ENCODE results near the gene PLD2.
"Not testable (repeated sequence)": the region's sequence is repeated elsewhere in the genome, so short reads cannot be mapped to it uniquely, and the experiment has no call there.

The PLD2 gene

GRCh38 chr17:4837471-4838308 lies 30.7 kb downstream of the PLD2 start:
- no peak for FAIRE-seq

- no peak for FAIRE-seq
Observed at GRCh38 chr17:4838309-4838785, 31.4 kb downstream of the PLD2 start.

DNA sequence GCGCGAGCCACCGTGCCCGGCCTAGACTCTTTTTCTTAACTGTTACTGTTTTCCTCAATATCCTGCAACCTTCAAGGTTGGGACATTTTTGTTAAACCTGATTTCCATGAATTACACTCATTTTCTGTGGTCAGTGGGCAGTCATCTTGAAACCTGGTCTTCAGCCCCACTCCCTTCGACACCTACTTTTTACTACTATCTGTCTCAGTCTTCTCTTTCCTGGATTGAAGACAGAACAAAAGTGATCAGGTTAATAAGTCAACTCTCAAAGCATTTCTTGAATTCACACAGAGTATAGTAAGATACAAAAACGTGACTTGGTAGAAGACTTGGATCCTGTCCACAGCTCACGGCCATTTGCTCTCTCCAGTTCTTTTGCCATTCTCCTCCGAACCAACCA lies 32.3 kb downstream of the PLD2 start:
- no peak for FAIRE-seq

DNA sequence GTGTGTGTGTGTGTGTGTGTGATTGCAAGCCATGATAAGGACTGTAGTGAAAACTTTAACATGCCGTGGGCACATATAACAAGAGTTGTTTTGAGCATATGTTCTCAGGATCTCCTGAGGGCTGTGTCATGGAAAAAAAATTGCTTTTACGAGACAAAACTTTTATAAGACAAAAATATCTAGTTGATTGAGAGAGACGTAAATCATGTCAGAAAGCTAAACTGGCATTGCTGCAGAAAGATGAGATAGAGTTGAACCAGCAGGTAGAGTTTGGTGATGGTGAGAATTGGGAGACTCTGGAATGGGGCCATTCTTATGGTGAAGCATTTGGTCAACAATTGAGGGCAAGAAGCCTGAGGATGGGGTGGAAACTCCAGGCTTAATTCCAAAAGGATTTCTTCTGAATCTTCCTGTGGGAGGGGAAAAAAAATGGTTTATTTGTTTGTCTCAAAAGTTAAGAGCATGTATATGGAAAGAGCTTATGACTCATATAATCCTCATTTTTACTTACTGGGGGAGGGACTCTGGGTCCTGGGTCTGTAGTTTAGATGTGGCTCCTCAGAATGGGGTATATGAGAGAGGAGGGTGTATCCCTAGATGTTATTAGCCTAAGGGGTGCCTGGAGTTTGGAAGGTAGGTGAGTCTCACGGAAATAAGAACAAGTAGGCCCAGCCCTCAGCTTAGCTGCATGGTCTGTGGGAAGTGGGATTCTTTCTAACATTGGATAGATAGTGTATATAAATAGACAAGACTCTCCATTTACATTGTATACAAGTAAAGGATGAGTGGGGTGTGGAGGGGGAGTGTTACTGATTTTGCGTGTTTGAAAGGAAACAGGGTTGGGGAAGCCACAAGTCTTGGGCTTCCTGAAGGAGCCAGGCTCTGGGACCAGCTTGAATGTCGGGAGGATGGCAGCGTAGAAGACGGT lies 33.3 kb downstream of the PLD2 start:
- FAIRE-seq = no peak

- no peak for FAIRE-seq
Observed at GRCh38 chr17:4840893-4841242, 33.9 kb downstream of the PLD2 start.

- no peak for FAIRE-seq
Observed at GRCh38 chr17:4842376-4842775, 35.4 kb downstream of the PLD2 start.

GRCh38 chr17:4843321-4844000 lies 36.5 kb downstream of the PLD2 start:
- no peak for FAIRE-seq

DNA sequence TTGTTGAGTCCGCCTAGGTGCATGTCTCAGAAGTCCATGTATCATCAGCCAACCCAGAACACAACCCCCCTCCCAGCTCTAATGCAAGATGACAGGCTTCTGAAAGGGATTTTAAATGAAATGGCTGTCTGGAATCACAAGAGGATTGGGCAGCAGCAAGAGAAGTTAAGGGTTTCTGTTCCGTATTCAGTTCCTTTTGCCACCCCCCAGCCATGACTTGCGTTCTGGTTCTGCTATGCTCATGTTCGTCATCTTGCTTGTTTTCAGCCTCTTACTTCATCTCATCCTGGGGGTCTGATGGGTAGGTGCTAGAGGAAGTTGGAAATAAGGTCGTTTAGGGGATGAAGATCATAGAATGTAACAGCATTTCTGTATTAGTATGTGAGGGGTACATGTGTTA lies 38.2 kb downstream of the PLD2 start:
- no peak for FAIRE-seq

DNA sequence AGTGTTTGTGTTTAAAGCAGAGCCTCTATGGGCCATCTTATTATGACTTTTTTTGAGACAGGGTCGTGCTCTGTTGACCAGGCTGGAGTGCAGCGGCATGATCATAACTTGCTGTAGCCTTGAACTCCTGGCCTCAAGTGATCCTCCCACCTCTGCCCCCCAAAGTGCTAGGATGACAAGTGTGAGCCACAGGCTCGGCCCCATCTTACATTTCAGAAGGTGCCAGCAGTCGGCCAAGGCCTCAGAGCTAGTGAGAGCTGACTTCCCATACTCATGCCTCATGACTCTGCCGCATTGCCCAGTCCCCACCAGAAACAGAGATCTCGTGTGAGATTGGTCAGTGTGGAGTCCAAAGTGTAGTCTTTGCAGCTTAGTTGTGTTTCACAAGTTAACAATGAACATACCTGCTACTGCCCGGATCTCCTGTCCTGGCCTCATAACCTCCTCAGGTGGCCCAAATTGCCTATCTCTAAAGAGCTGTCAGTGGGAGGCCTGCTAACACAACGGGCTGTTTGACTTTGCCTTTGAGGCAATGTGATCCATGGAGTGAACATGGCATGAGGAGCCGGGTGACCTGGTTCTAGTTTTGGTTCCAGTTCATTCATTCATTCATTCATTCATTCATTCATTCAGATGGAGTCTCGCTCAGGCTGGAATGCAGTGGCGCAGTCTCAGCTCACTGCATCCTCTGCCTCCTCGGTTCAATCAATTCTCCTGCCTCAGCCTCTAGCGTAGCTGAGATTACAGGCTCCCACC lies 39.9 kb downstream of the PLD2 start:
- no peak for FAIRE-seq

DNA sequence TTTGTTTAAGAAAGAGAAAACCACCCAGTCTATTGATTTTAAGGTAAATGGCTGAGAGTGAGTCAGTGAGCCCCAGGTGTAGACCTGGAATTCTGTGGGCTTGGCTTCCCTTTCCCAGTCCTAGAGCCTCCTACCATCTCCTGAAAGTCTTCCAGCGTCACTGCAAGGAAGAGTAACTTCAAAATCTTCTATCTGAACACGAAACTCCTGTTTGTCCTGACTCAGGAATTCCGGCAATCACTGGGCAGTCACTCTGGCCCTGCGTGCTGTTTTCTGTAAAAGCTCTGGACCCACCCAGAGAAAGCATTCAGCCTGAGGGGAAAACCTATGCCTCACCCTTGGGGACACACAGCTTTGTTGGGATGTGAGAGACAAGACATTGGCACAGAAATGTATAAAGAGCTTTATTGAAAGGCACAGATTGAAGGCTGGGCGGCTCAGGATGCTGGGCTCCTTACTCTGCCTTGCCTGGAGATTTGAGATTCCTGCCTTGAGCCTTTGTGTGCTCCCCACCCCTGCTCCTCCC lies 42.1 kb downstream of the PLD2 start:
- FAIRE-seq = no peak

- FAIRE-seq = no peak
Observed at GRCh38 chr17:4850246-4850645, 43.3 kb downstream of the PLD2 start.

DNA sequence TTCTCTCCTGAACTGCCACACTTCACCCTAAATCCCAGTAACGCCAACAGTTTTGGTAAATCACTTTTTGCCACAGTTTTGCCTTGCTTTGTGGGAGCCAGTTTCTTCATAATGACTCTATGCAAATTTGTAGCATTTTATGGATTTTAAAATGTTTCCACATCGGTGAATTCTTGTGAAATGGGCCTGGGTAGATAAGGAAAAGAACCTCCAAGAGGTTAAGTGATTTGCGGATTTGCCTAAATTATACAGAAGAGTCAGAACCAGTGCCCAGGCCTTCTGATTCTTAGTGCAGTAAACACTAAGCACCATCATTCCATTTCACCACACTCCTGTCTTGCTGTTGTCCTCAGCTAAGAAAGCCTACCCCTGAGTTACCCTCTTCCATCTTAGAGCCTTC lies 44.1 kb downstream of the PLD2 start:
- no peak for FAIRE-seq

DNA sequence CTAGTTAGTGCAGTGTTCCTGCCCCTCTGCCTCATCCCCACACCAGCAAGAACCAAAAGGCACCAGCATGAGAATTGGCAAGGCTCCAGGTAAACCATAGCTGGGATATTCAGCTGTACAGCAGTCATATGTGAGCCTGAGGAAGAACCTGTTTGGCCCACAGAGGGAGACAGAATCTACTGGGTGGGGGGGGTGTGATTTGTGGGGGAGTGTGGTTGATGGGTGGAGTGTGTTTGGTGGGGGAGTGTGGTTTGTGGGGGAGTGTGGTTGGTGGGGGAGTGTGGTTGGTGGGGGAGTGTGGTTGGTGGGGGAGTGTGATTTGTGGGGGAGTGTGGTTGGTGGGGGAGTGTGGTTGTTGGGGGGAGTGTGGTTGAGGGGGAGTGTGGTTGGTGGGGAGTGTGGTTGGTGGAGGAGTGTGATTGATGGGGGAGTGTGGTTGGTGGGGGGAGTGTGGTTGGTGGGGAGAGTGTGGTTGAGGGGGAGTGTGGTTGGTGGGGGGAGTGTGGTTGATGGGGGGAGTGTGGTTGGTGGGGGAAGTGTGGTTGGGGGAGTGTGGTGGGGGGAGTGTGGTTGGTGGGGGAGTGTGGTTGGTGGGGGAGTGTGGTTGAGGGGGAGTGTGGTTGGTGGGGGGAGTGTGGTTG lies 45.7 kb downstream of the PLD2 start:
- FAIRE-seq = no peak

- FAIRE-seq = no peak
Observed at GRCh38 chr17:4853208-4853671, 46.3 kb downstream of the PLD2 start.

DNA sequence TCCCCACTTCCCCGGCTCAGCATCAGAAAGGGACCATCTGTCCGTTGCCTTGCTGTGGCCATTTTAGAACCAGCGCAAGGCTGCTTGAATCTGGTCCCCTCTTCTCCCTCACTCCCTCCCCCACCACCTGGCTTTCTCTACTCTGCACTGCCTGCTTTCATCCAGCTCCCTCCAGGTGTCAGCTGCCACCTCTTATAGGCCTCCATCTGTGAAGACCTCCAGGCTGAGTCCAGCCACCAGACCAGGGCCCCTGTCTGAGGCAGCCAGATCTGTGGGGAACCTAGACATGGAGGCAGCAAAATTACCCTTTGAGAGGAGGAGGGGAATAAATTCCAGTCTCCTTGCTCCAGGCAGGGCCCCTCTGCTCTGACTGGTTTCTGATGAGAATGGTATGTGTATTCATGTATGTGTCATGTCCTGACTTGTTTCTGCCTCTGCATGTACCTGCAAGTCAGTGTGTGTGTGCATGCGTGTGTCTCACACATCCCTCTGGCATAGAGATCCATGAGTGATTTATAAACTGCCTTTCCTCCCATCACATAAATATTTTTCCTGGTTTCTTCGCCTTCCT lies 47.2 kb downstream of the PLD2 start:
- FAIRE-seq = no peak

- no peak for FAIRE-seq
Observed at GRCh38 chr17:4856271-4856936, 49.5 kb downstream of the PLD2 start.

- no peak for FAIRE-seq
Observed at GRCh38 chr17:4856937-4857314, 50.0 kb downstream of the PLD2 start.

- not testable (repeated sequence) for FAIRE-seq
Observed at GRCh38 chr17:4857347-4857746, 50.4 kb downstream of the PLD2 start.

DNA sequence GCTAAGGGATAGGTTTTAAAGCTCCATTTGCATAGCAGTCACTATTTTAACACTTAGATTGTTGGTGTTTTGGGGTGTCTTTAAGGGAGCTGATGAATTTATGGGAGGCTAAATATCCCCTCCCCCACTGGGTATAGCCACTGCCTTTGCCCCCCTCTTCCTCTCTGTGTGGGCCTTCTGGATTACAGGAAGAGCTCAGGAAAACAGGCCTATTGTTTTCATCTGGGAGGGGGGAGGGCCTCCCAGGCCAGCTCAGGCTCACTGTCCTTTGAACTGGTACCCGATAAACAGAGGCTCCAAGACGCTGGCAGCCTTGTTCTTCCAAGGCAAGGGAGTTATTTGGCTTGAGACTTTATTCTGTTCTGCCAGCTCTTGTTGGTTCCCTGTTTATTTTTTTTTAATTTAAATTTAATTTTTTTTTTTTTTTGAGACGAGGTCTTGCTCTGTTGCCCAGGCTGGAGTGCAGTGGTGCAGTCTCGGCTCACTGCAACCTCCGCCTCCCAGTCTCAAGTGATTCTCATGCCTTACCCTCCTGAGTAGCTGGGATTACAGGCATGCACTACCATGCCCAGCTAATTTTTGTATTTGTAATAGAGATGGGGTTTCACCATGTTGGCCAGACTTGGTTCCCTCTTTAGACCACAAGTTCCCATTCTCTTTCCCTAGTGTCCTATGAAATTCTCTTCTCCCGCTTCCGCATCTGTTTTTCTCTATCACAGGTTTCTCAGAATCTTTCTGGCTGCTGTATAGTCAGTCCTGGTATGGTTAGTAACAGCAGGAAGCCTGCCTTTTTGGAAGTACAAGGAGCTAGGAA lies 51.3 kb downstream of the PLD2 start:
- FAIRE-seq = no peak

- FAIRE-seq = no peak
Observed at GRCh38 chr17:4858882-4859260, 51.9 kb downstream of the PLD2 start.

Data from islet of Langerhans (tissue), 1 donor.